RWPE2 (cell line): ENCODE data around the gene CPA5.
"Not testable (repeated sequence)": the region's sequence is repeated elsewhere in the genome, so short reads cannot be mapped to it uniquely, and the experiment has no call there.

ENCODE experiments used
- ATAC-seq: fragments of 200-7000 bp; cut with Tn5 transposase; 3 replicates; pipeline ENCODE4 v1.9.1; 2021; ENCODE audit warnings: low read depth
- DNase-seq: peaks from one replicate; pipeline ENCODE4 v3.0.0-alpha.2; 2020; ENCODE audit warnings: low spot score
- H3K27ac ChIP-seq: fragments of 450-650 bp; 2 replicates; pipeline ENCODE4 v1.5.1; 2017; ENCODE audit warnings: mild to moderate bottlenecking; ENCODE audit not compliant: poor library complexity, severe bottlenecking
- H3K27me3 ChIP-seq: fragments of 250-450 bp; sonication (Bioruptor Pico); 2 replicates; pipeline ENCODE4 v1.5.1; 2021; ENCODE audit warnings: mild to moderate bottlenecking, moderate library complexity; ENCODE audit not compliant: insufficient read depth, poor library complexity, severe bottlenecking
- H3K36me3 ChIP-seq: fragments of 250-450 bp; sonication (Bioruptor Pico); 2 replicates; pipeline ENCODE4 v1.5.1; 2020; ENCODE audit warnings: low read depth, mild to moderate bottlenecking, moderate library complexity
- H3K4me1 ChIP-seq: fragments of 250-450 bp; sonication (Bioruptor Pico); 2 replicates; pipeline ENCODE4 v1.5.1; 2021; ENCODE audit warnings: mild to moderate bottlenecking, moderate library complexity; ENCODE audit not compliant: insufficient read depth, poor library complexity, severe bottlenecking
- H3K4me3 ChIP-seq: fragments of 250-450 bp; sonication (Bioruptor Pico); 2 replicates; pipeline ENCODE4 v1.5.1; 2021; ENCODE audit warnings: mild to moderate bottlenecking, moderate library complexity; ENCODE audit not compliant: severe bottlenecking
- H3K9me3 ChIP-seq: fragments of 250-450 bp; sonication (Bioruptor Pico); 2 replicates; pipeline ENCODE4 v1.5.1; 2021; ENCODE audit warnings: mild to moderate bottlenecking, moderate library complexity; ENCODE audit not compliant: severe bottlenecking
- TF ChIP-seq, protein P1 (sequence below): fragments of 450-650 bp; IDR thresholded peaks from one replicate; pipeline ENCODE4 v1.5.1; 2017; ENCODE audit warnings: mild to moderate bottlenecking, moderate library complexity; ENCODE audit not compliant: poor library complexity, severe bottlenecking

Gene CPA5

GRCh38 chr7:130369831-130370550 lies 25.4 kb downstream of the CPA5 start:
- Histone ChIP-seq H3K4me3 (no peak overlapping the region), H3K9me3 (no peaks in the 10 kb centered on the region), H3K27ac (peak overlapping the region; percentile 97), H3K4me1 (peaks cover 64% of the 10 kb centered on the region), H3K36me3 (no peaks in the 10 kb centered on the region), H3K27me3 (no peaks in the 10 kb centered on the region)
- DNase-seq (no peak), ATAC-seq (no peak)
- TF ChIP-seq, protein P1, sequence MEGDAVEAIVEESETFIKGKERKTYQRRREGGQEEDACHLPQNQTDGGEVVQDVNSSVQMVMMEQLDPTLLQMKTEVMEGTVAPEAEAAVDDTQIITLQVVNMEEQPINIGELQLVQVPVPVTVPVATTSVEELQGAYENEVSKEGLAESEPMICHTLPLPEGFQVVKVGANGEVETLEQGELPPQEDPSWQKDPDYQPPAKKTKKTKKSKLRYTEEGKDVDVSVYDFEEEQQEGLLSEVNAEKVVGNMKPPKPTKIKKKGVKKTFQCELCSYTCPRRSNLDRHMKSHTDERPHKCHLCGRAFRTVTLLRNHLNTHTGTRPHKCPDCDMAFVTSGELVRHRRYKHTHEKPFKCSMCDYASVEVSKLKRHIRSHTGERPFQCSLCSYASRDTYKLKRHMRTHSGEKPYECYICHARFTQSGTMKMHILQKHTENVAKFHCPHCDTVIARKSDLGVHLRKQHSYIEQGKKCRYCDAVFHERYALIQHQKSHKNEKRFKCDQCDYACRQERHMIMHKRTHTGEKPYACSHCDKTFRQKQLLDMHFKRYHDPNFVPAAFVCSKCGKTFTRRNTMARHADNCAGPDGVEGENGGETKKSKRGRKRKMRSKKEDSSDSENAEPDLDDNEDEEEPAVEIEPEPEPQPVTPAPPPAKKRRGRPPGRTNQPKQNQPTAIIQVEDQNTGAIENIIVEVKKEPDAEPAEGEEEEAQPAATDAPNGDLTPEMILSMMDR: no peak

- DNase-seq (no peak), ATAC-seq (no peak)
- Histone ChIP-seq H3K4me3 (no peak overlapping the region), H3K4me1 (peaks cover 57% of the 10 kb centered on the region), H3K36me3 (no peaks in the 10 kb centered on the region), H3K9me3 (no peaks in the 10 kb centered on the region), H3K27me3 (no peaks in the 10 kb centered on the region), H3K27ac (peak overlapping the region; percentile 97)
- TF ChIP-seq, protein P1: no peak
Observed at GRCh38 chr7:130371046-130371445, 26.4 kb downstream of the CPA5 start.

GRCh38 chr7:130372402-130373165 lies 28.0 kb downstream of the CPA5 start:
- no peak overlapping the region for H3K4me3 ChIP-seq

DNA sequence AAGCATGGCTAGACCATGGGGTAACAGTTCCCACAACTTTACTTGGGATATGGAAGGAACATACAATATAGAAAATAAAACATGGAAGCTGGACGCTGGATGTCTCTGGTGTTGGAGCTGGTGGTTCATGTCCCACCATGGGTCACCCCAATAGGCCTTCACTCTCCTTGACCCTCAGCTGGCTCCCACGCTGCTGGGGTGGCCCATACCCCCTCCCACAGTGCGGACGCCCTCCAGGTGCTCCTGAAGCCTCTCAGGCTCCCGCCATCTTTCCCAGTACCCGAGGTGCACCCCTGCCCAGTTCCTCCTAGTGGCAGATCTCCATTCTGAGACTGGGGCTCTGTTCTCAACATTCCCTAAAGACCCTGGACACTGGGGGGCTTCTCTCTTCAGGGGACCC lies 29.9 kb downstream of the CPA5 start:
- Histone ChIP-seq H3K27me3 (no peaks in the 10 kb centered on the region), H3K4me3 (no peak overlapping the region), H3K9me3 (no peaks in the 10 kb centered on the region), H3K4me1 (peaks cover 41% of the 10 kb centered on the region), H3K36me3 (no peaks in the 10 kb centered on the region), H3K27ac (peak overlapping the region; percentile 97)
- ATAC-seq (no peak), DNase-seq (no peak)
- TF ChIP-seq, protein P1: no peak

More at GRCh38 chr7:130372402-130373165, 28.0 kb downstream of the CPA5 start:
- H3K36me3 ChIP-seq: no peaks in the 10 kb centered on the region
- no peaks in the 10 kb centered on the region for H3K9me3 ChIP-seq
- H3K27ac ChIP-seq: peak overlapping the region; percentile 97
- TF ChIP-seq, protein P1: no peak
- no peak for DNase-seq
- no peaks in the 10 kb centered on the region for H3K27me3 ChIP-seq
- ATAC-seq: no peak
- H3K4me1 ChIP-seq: peaks cover 49% of the 10 kb centered on the region

- not testable (repeated sequence) for H3K27me3 ChIP-seq, H3K9me3 ChIP-seq, H3K4me3 ChIP-seq, DNase-seq, ATAC-seq, H3K36me3 ChIP-seq, H3K27ac ChIP-seq
- H3K4me1 ChIP-seq: peaks cover 25% of the 10 kb centered on the region
Observed at GRCh38 chr7:130376461-130376860, 31.8 kb downstream of the CPA5 start.
